GM23338 (cell line): ENCODE measurements around the gene PHACTR1. TPM values are rescaled to one million over a fixed set of nuclear protein-coding genes. Genes with fewer than 3 reads are reported as not detected.
"Not testable (repeated sequence)": the region's sequence is repeated elsewhere in the genome, so short reads cannot be mapped to it uniquely, and the experiment has no call there.

Source experiments
- ATAC-seq: fragments of 200-7000 bp; cut with Tn5 transposase; 3 replicates; pipeline ENCODE4 v1.9.1; 2020
- DNase-seq: peaks from one replicate; pipeline ENCODE4 v3.0.0-alpha.2; 2015; ENCODE audit warnings: low spot score
- H2AFZ ChIP-seq: fragments of 200-600 bp; sonication (generic); 2 replicates; pipeline ENCODE4 v1.8.0; 2016; ENCODE audit warnings: antibody characterized with exemption, mild to moderate bottlenecking, moderate library complexity
- H3F3A ChIP-seq: fragments of 200-600 bp; sonication (generic); replicated peaks from 2 replicates; pipeline ENCODE4 v1.8.0; 2017; ENCODE audit warnings: antibody characterized with exemption, mixed run types, low read depth
- H3K27ac ChIP-seq: fragments of 200-600 bp; sonication (generic); 2 replicates; pipeline ENCODE4 v1.6.1; 2016; ENCODE audit warnings: low read depth
- H3K27me3 ChIP-seq: fragments of 200-600 bp; sonication (generic); 2 replicates; pipeline ENCODE4 v1.8.0; 2016; ENCODE audit warnings: mild to moderate bottlenecking, mixed run types, moderate library complexity; ENCODE audit not compliant: insufficient read depth
- H3K36me3 ChIP-seq: fragments of 200-600 bp; sonication (generic); 2 replicates; pipeline ENCODE4 v1.8.0; 2016; ENCODE audit warnings: mild to moderate bottlenecking; ENCODE audit not compliant: insufficient read depth
- H3K4me1 ChIP-seq: fragments of 200-600 bp; sonication (generic); 2 replicates; pipeline ENCODE4 v1.8.0; 2016; ENCODE audit warnings: mild to moderate bottlenecking, moderate library complexity; ENCODE audit not compliant: insufficient read depth
- H3K4me2 ChIP-seq: fragments of 200-600 bp; sonication (generic); 2 replicates; pipeline ENCODE4 v1.7.1; 2017; ENCODE audit warnings: mixed run types
- H3K4me3 ChIP-seq: fragments of 200-600 bp; sonication (generic); 2 replicates; pipeline ENCODE4 v1.6.1; 2016; ENCODE audit warnings: mixed run types
- H3K79me2 ChIP-seq: fragments of 200-600 bp; sonication (generic); replicated peaks from 2 replicates; pipeline ENCODE4 v1.8.0; 2017; ENCODE audit warnings: mild to moderate bottlenecking; ENCODE audit not compliant: insufficient read depth
- H3K9me2 ChIP-seq: fragments of 200-600 bp; sonication (generic); 2 replicates; pipeline ENCODE4 v1.8.0; 2017; ENCODE audit not compliant: insufficient read depth
- H4K20me1 ChIP-seq: fragments of 200-600 bp; sonication (generic); replicated peaks from 2 replicates; pipeline ENCODE4 v1.8.0; 2017; ENCODE audit warnings: mild to moderate bottlenecking; ENCODE audit not compliant: insufficient read depth
- H3K27ac Mint-ChIP-seq: 2 replicates; pipeline ENCODE4 v1.8.0; 2020; ENCODE audit warnings: inconsistent platforms, mild to moderate bottlenecking, moderate library complexity, mixed read lengths
- H3K27me3 Mint-ChIP-seq: 3 replicates; pipeline ENCODE4 v1.8.0; 2022; ENCODE audit warnings: low read depth, mild to moderate bottlenecking, moderate library complexity, mixed read lengths, inconsistent platforms; ENCODE audit not compliant: insufficient read depth, poor library complexity
- H3K36me3 Mint-ChIP-seq: 3 replicates; pipeline ENCODE4 v1.8.0; 2021; ENCODE audit warnings: low read depth, mild to moderate bottlenecking, inconsistent platforms, moderate library complexity, mixed read lengths
- H3K4me1 Mint-ChIP-seq: 3 replicates; pipeline ENCODE4 v1.8.0; 2020; ENCODE audit warnings: mild to moderate bottlenecking, inconsistent platforms, mixed read lengths
- H3K4me3 Mint-ChIP-seq: 3 replicates; pipeline ENCODE4 v1.8.0; 2021; ENCODE audit warnings: moderate library complexity, mild to moderate bottlenecking, inconsistent platforms, mixed read lengths
- H3K9me3 Mint-ChIP-seq: 3 replicates; pipeline ENCODE4 v1.8.0; 2020; ENCODE audit warnings: moderate library complexity, mild to moderate bottlenecking, inconsistent platforms, mixed read lengths
- CREB1 ChIP-seq: fragments of 250-450 bp; sonication (Bioruptor Pico); IDR thresholded peaks from 2 replicates; pipeline ENCODE4 v1.5.0; 2020; ENCODE audit warnings: low read depth, mild to moderate bottlenecking, moderate library complexity
- EZH2 ChIP-seq: fragments of 200-600 bp; sonication (generic); IDR thresholded peaks from one replicate; pipeline ENCODE4 v1.8.0; 2017; ENCODE audit warnings: antibody characterized with exemption, mild to moderate bottlenecking, low read depth; ENCODE audit not compliant: unreplicated experiment
- NANOG ChIP-seq: IDR thresholded peaks from 2 replicates; pipeline ENCODE4 v1.6.1; 2016; ENCODE audit warnings: antibody characterized with exemption, borderline replicate concordance
- POLR2AphosphoS5 ChIP-seq: IDR thresholded peaks from 2 replicates; pipeline ENCODE4 v1.6.1; 2016; ENCODE audit warnings: antibody characterized with exemption, low read depth
- STAT1 ChIP-seq: IDR thresholded peaks from one replicate; pipeline ENCODE4 v1.6.1; 2016; ENCODE audit warnings: antibody characterized with exemption; ENCODE audit not compliant: unreplicated experiment
- ZNF114 ChIP-seq: fragments of 250-450 bp; sonication (Bioruptor Pico); IDR thresholded peaks from 2 replicates; pipeline ENCODE4 v1.5.0; 2020; ENCODE audit warnings: mild to moderate bottlenecking, moderate library complexity
- ZNF331 ChIP-seq: fragments of 250-450 bp; sonication (Bioruptor Pico); IDR thresholded peaks from 2 replicates; pipeline ENCODE4 v1.5.0; 2020; ENCODE audit warnings: low read depth, mild to moderate bottlenecking, moderate library complexity
- polyA plus RNA-seq: library from polyadenylated mRNA; unstranded; fragments of >200 nt; fragmentation: Nextera tagmentation; extraction: Ambion mirVana; gene quantifications from 2 replicates; pipeline ENCODE4 v1.2.1, GENCODE V29; 2016
- total RNA-seq: library from RNA; depleted of rRNA; stranded (reverse); fragments of >200 nt; shearing (Covaris generic); gene quantifications from 2 replicates; pipeline ENCODE4 v1.2.3, GENCODE V29; 2014
- TF ChIP-seq, protein P1 (sequence below), 2 experiments: fragments of 200-600 bp in 1 of 2; sonication (generic) in 1 of 2; conservative IDR thresholded peaks; 2 replicates each; pipeline versions ENCODE4 v1.5.1 to v1.6.1; 2016 to 2017; ENCODE audit warnings: antibody characterized with exemption in 2 of 2, low read depth in 2 of 2, mild to moderate bottlenecking in 2 of 2, moderate library complexity in 1 of 2
- TF ChIP-seq, protein P2 (sequence below): IDR thresholded peaks from one replicate; pipeline ENCODE4 v1.6.1; 2018; ENCODE audit warnings: antibody characterized with exemption; ENCODE audit not compliant: unreplicated experiment
- TF ChIP-seq, protein P3 (sequence below): IDR thresholded peaks from 2 replicates; pipeline ENCODE4 v1.6.1; 2016; ENCODE audit warnings: antibody characterized with exemption

The PHACTR1 gene
- total and polyA plus RNA-seq, 2 experiments from 2014 or later: 5.9 to 19.3 TPM

DNA sequence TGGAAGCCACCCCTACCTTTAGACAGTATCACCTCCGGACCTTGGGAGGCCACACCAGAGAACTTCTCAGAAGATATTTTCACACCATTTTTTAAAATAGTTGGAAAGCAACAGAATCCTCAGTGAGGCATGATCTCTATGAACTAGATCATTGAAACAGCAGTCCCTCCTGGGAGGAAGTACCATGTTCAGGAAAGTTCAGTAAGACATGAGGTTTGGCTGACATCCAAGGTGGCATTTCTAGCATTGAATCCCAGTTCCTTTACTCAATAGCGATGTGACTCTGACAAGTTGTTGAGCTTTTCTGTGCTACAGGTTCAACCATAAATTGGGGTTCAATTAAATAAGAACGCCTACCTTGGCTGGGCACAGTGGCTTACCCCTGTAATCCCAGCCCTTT, 442.7 kb downstream of the PHACTR1 start (continued):
- no peak for TF ChIP-seq NANOG
- no peak for TF ChIP-seq CREB1 (CRISPR knock-in tag)
- TF ChIP-seq, protein P1, sequence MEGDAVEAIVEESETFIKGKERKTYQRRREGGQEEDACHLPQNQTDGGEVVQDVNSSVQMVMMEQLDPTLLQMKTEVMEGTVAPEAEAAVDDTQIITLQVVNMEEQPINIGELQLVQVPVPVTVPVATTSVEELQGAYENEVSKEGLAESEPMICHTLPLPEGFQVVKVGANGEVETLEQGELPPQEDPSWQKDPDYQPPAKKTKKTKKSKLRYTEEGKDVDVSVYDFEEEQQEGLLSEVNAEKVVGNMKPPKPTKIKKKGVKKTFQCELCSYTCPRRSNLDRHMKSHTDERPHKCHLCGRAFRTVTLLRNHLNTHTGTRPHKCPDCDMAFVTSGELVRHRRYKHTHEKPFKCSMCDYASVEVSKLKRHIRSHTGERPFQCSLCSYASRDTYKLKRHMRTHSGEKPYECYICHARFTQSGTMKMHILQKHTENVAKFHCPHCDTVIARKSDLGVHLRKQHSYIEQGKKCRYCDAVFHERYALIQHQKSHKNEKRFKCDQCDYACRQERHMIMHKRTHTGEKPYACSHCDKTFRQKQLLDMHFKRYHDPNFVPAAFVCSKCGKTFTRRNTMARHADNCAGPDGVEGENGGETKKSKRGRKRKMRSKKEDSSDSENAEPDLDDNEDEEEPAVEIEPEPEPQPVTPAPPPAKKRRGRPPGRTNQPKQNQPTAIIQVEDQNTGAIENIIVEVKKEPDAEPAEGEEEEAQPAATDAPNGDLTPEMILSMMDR (conservative IDR thresholded peaks at IDR 0.05; ENCODE audit: low read depth in 2 of 2): no peak
- TF ChIP-seq EZH2: no peak
- no peak for TF ChIP-seq STAT1
- TF ChIP-seq, protein P2, sequence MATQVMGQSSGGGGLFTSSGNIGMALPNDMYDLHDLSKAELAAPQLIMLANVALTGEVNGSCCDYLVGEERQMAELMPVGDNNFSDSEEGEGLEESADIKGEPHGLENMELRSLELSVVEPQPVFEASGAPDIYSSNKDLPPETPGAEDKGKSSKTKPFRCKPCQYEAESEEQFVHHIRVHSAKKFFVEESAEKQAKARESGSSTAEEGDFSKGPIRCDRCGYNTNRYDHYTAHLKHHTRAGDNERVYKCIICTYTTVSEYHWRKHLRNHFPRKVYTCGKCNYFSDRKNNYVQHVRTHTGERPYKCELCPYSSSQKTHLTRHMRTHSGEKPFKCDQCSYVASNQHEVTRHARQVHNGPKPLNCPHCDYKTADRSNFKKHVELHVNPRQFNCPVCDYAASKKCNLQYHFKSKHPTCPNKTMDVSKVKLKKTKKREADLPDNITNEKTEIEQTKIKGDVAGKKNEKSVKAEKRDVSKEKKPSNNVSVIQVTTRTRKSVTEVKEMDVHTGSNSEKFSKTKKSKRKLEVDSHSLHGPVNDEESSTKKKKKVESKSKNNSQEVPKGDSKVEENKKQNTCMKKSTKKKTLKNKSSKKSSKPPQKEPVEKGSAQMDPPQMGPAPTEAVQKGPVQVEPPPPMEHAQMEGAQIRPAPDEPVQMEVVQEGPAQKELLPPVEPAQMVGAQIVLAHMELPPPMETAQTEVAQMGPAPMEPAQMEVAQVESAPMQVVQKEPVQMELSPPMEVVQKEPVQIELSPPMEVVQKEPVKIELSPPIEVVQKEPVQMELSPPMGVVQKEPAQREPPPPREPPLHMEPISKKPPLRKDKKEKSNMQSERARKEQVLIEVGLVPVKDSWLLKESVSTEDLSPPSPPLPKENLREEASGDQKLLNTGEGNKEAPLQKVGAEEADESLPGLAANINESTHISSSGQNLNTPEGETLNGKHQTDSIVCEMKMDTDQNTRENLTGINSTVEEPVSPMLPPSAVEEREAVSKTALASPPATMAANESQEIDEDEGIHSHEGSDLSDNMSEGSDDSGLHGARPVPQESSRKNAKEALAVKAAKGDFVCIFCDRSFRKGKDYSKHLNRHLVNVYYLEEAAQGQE: no peak
- TF ChIP-seq ZNF114: no peak
- no peak for TF ChIP-seq ZNF331 (CRISPR knock-in tag)
- TF ChIP-seq POLR2AphosphoS5: no peak
- TF ChIP-seq, protein P3, sequence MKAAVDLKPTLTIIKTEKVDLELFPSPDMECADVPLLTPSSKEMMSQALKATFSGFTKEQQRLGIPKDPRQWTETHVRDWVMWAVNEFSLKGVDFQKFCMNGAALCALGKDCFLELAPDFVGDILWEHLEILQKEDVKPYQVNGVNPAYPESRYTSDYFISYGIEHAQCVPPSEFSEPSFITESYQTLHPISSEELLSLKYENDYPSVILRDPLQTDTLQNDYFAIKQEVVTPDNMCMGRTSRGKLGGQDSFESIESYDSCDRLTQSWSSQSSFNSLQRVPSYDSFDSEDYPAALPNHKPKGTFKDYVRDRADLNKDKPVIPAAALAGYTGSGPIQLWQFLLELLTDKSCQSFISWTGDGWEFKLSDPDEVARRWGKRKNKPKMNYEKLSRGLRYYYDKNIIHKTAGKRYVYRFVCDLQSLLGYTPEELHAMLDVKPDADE: no peak

DNA sequence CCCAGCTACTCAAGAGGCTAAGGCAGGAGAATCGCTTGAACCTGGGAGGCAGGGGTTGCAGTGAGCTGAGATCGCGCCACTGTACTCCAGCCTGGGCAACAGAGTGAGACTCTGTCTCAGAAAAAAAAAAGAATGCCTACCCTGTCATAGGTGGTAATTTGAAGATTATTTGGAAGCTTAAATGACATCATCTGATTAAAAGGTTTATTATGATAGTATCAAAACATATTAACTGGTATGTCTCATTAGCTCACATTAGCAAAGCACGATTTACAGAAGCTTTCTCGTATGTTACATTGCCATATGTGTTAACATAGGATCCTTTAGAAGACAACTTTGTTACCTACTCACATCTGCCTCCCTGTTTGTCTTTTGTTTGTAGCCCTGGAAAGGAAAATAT, 443.3 kb downstream of the PHACTR1 start:
- H2AFZ ChIP-seq, H3K36me3 ChIP-seq, H4K20me1 ChIP-seq, H3K4me2 ChIP-seq, H3K4me3 Mint-ChIP-seq, H3K4me1 Mint-ChIP-seq, H3K27me3 Mint-ChIP-seq, H3K27ac Mint-ChIP-seq, H3K27me3 ChIP-seq, H3K9me2 ChIP-seq, ATAC-seq, H3K4me3 ChIP-seq, DNase-seq, H3K36me3 Mint-ChIP-seq, H3F3A ChIP-seq, H3K79me2 ChIP-seq, H3K27ac ChIP-seq, H3K4me1 ChIP-seq, H3K9me3 Mint-ChIP-seq: not testable (repeated sequence)
